Measurements from ENCODE around the gene S100A3.
"Not testable (repeated sequence)": the region's sequence is repeated elsewhere in the genome, so short reads cannot be mapped to it uniquely, and the experiment has no call there.

The S100A3 gene

GRCh38 chr1:153568367-153569099 is 19.5 kb upstream of the S100A3 start:
- peak; percentile 85 for DNase-seq

DNA sequence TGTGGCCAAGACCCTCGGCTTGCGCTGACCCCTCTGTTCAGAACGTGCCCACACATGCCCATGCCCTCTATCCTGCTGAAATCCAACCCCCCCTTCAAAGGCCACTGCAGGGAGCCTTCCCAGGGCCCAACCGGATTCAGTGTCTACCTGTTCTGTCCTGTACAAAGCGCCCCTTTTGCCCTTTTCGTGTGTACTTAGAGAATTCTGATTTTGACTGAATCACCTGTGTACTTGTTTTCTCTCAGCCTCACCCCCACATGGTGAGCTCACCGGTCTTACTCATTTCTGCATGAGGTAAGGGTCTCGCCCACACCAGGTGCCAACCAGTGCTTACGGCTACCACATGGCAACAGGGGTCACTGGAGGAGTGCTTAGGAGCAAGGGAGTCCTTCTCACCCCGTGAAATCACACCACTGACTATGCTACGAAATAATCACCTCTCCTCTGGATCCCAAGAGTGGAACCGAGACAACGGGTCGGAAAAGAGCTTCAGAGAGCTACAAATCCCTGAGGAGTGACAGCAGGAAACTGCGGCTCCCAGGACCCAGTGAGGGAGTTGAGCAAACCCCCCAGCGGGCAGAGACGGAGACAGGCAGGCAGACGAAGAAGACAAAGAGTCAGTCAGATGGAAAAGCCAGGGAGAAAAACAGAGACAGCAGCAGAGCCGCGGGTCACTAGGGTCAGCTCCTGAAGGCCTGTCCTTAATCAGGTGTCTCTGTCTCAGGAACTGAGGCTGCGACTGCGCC is 18.7 kb upstream of the S100A3 start:
- DNase-seq, result peak; percentile 82

DNA sequence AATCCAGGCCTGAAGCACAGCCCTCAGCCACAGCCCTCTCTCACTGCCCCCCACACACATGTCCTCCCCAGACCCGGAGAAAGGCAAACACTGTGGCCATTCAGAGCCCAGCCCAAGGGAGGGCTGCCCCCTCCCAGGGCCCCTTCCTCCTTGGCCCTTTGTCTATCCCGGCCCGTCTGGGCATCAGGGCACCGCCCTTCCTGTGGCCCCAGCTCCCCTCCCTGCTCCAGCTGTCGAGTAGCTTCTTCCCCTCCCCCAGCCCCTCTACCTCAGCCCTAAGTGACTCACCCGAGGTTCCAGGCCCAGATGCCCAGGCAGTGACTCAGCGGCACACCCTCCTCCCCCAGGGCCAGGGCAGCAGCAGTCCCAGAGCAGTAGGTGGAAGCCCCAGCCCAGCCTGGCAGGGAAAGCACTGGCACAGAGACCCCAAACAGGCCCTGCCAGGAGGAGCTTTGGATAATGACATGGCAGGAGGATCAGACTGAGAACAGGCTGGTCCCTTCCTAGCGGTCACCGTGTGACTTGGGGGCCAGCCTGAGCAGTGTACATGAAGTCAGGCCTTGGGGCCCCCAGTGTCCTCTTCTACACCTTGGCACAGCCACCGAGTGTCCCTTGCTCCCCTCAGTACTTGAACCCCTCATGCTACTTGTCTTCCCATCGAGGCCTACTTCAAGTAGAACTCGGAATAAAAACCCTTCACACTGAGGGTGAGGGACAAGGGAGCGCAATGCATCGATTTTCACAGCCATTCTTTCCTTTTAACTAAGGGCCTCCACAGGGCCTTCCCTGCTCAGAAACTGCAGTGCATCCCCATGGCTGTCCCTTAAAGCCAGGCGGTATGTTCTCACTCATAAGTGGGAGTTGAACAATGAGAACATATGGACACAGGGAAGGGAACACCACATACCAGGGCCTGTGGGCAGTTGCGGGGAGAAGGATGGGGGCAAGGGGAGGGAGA is 17.6 kb upstream of the S100A3 start:
- DNase-seq, result peak; percentile 98

- peak; percentile 91 for DNase-seq
Observed at GRCh38 chr1:153565529-153566374, 16.7 kb upstream of the S100A3 start, which contains the start of gene S100A2. Gene S100A2 (minus strand): TSS chr1:153565844. CDS start chr1:153563877, 1,967 bp downstream.

GRCh38 chr1:153563991-153564390 is 14.9 kb upstream of the S100A3 start:
- no peak for DNase-seq

DNA sequence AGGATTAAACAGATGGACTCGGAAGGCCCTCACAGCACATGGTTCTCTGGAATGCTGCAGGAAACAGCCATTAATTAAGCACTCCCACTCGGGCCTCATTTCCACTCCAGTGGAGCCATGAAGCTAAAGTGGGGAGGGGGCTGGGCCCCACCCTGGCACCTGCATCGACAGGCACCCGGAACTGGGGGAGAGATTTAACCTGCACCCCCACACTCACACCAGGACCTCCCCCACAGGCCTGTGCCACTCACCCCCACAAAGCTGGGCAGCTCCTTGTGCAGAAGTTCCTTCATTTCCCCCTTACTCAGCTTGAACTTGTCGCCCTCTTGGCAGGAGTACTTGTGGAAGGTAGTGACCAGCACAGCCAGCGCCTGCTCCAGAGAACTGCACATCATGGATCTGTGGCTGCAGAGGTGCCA is 14.4 kb upstream of the S100A3 start:
- no peak for DNase-seq

DNA sequence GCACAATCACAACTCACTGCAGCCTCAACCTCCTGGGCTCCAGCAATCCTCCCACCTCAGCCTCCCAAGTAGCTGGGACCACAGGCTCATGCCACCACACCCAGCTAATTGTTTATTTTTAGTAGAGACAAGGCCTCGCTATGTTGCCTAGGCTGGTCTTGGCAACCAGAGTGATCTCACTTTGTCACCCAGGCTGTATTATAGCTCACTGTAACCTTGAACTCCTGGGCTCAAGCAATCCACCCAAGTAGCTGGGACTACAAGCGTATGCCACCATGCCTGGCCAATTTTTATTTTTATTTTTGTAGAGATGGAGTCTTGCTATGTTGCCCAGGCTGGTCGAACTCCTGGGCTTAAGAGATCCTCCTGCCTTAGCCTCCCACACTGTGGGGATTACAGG is 13.0 kb upstream of the S100A3 start:
- DNase-seq, result not testable (repeated sequence)

GRCh38 chr1:153561466-153561985 is 12.5 kb upstream of the S100A3 start:
- no peak for DNase-seq

DNA sequence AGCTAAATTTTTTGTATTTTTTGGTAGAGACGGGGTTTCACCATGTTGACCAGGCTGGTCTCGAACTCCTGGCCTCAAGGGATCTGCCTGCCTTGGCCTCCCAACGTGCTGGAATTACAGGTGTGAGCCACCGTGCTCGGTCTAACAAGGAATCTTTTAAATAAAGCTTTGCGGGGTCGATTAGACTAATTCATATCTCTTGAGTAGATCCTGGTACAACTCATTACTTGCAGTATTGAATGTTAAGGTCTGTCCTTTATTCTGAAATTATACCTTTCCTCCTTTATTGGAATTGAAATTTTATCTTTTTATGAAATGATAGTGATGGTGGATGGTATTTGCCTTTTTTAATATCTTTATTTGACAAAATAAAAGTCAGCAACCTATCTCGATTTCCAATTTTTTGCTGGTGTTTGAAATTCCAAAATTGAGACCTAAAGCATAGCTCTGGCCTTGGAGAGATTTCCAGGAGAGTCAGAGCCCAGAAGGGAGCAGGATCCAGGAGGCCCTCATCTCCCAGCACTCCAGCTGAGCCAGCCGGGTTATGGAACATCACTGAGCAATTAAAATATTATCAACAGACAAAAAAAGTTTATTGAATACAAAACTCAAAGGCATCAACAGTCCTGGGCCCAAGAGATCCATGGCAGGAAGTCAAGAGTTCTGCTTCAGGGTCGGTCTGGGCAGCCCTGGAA is 11.9 kb upstream of the S100A3 start:
- DNase-seq, result no peak

GRCh38 chr1:153560241-153560640 is 11.2 kb upstream of the S100A3 start:
- DNase-seq, result no peak

- no peak for DNase-seq
Observed at GRCh38 chr1:153557877-153558276, 8.8 kb upstream of the S100A3 start.

GRCh38 chr1:153556348-153556747 is 7.3 kb upstream of the S100A3 start:
- no peak for DNase-seq

DNA sequence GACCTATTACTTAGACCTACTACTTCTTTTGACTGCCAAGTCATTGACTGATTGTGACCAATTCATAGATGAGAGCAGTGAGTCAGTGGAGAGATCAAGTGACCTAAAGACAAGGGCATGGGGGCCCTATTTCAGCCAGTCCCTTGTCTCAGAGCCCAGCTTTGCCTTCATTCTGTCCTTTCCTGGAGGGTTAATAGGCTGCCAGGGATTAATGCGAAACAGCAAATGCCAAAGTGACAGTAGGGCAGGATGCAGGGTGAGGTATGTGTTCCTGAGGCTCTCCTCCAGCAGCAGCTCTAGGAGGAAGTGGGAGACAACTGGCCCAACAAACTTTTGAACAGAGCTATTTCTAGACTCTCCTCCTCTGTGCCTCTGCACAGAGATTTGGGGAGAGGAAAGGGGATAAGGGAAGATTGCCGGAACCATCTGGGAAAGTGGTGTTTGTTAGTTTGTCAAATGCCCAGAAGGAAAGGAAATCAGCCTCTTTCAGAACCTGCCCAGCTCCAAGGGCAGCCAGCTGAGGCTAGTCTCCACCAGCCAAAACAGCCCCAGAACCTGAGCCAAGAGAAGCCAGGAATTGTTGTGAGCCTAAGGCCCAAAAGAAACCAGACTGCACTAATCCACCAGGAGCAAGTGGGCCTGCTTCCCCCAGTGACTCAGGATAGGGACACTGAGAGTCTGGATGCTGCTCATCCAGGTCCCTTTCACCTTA is 4.9 kb upstream of the S100A3 start:
- no peak for DNase-seq

DNA sequence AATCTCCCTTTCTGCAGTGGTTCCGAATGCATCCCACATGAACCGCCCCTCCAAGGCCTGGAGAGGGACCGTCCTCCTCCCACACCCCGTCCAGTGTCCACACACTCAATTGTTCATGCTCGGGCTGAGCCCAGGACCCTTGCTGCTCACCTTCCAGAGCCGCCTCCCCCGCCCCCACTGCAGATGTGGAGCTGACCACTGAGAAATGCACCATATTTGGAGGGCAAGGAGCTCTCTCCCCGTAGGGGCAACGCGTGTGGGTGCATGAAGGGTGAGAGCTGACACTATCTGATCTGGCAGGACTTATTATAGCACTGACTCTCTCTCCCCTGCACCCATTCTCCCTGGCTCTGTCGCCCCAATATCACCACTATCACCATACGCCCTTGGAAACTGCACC is 4.0 kb upstream of the S100A3 start:
- DNase-seq, result no peak

DNA sequence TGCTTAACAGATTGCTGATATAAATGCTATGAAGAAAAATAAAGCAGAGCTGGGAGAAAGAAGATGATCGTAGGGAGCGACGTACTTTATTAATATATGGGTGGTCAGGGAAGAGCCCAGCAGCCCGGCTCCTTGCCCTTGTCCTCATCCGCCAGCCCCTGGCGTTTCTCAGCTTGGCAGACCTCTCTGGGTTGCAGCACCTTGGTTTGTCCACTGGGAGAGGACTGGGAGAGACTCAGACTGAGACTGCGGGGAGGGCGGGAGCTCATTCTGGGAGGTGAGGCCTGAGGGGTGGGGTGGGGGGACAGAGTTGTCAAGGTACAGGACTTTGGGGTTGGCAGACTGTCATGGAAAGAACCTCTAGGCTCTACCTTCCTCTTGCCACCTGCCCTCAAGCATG is 3.3 kb upstream of the S100A3 start:
- no peak for DNase-seq

DNA sequence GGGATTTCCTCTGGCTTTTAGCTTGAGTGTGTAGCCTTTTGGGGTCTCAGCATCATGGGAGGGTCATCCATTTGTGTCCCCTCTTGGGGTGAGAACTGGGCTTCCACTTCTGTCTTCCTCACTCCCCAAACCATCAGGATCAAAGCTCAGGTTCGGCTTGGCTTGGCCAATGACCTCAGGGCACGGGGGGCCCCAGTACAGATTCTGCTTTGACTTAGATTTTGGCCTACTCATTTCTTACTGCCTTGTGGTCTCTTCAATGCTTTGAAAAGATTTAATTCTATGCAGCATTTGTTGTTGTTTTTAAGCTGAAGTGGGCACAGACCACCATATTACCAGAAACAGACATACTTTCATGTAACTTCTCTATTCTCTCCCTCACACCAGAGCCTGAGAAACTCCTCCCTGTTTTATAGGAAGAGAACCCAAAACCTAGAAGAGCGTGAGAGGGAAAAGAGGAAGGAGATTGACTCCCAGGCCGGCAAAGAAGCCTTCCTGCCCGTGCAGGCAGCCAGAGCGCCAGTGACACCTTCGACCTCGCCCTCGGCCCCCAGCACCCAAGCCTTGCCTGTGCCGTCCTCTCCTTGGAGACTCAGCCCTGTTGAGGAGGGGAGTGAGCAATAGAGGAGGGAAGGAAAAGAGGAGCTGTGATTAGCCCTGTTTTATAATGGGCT is 1.9 kb upstream of the S100A3 start:
- no peak for DNase-seq

DNA sequence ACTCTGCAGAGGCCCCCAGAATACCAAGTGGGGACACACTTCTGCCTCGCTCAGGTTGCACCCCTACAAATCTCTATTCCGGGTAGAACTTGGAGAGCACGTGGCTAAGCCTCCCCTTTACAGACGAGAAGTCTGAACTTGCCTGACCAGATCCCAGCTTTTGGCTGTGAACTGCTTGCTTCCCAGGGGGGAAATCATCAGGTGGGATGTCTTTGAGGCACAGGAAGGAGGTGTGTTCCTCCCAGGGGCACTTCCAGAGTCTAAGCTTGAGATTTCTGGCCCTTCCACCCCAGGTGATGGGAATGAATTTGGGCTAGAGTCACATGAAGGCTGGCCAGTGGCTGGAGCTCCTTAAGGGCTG is 1.3 kb upstream of the S100A3 start:
- DNase-seq, result no peak

DNA sequence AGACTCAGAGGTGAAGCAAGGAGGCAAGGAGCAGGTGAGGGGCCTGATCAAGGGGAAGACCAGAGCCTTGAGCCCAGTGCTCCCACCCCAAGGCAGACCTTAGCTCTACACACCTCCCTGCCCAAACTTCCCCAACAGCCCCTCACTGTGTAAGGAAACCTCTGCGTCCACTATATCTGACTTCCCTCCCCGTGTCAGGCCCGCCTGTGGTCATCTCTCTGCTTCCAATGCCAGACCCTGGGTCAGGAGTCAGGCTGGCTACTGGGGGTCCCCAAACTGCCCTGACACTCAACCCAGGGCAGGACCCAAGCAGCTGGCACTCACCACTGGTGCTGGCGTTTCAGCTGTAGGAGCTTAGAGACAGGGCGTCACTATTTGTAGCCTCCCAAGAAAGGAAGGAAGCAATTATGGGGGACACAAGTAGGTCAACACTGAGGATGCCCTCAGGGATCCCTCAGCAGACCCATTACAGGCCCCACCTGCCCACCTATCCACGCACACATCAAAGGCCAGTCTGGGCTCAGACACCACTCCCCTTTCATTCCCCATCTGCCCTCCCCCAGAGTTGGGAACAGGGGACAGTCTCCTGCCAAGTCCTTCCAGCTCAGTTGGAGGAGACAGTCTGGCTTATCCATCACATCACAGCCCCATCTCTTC is 811 bp upstream of the S100A3 start:
- no peak for DNase-seq
